GM10248 (cell line): Measurements from ENCODE around the gene OSBPL5.

Experiments
- CTCF ChIA-PET: fragments of 300-600 bp; sonication (Branson Sonifier 250); formaldehyde crosslinking; extraction: SDS; loops from one replicate; lab custom pipeline; 2021; ENCODE audit warnings: antibody characterized with exemption; lab: Yijun Ruan, JAX
- POLR2A ChIA-PET: fragments of 350-650 bp; sonication (Branson Sonifier 250); formaldehyde crosslinking; extraction: SDS; loops from one replicate; lab custom pipeline; 2020; ENCODE audit warnings: antibody characterized with exemption; lab: Yijun Ruan, JAX
- DNase-seq: peaks from one replicate; pipeline ENCODE4 v3.0.0; 2012; ENCODE audit errors: extremely low spot score
- TF ChIP-seq, protein P1 (sequence below): IDR thresholded peaks from 2 replicates; pipeline ENCODE4 v1.5.1; 2012; ENCODE audit warnings: mild to moderate bottlenecking, low read depth; ENCODE audit errors: extremely low read depth, missing control alignments, control extremely low read depth

OSBPL5 gene

DNA sequence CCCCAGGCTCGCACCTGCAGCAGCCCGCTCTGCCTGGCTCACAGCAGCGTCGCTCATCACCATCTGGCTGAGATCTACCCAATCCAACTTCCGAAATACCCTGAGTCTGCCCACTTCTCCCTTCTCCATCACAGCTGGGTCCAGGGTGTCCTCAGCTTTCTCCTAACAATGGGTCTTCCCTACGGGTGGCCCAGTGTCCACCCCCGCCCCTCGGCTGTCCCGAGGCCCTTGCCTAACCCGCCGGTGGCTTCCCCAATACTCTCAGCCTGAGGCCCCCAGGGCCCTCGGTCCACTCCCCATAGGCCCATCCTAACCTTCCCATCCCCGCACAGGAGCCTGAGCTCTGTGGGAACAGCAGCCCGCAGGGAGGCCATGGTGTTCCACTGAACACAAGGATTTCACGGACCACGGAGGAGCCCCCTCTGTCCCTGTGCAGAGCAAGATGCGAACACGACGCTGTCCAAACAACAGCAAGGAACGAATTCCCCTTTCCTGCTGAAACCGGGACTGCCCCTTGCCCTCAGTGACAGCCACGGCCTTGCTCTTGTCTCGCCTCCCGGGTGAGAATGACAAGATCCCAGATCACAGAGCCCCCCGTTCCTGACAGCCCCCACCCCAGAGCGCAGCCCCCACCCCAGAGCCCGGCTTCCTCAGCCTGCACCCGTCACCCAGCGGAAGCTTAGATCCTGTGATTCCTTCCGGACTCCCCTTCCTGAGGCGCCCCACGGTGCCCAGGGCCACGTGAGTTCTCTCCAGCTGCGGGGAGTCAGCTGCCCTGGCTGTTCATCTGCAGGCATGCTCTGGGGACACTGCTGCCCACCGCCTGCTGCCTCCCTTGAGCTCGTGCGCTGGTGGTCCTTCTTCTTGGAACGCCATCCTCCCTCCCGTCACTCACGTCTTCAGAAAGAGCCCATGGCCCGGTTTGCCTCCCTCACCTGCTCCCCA, 59.0 kb downstream of the OSBPL5 start:
- no peak for DNase-seq
- ChIA-PET CTCF (interaction anchor here (2.9 kb wide), 1 partner anchor 14 kb away, joined by 9 read pairs; no protein-coding TSS in a partner anchor), POLR2A (no interaction called here)
- TF ChIP-seq, protein P1, sequence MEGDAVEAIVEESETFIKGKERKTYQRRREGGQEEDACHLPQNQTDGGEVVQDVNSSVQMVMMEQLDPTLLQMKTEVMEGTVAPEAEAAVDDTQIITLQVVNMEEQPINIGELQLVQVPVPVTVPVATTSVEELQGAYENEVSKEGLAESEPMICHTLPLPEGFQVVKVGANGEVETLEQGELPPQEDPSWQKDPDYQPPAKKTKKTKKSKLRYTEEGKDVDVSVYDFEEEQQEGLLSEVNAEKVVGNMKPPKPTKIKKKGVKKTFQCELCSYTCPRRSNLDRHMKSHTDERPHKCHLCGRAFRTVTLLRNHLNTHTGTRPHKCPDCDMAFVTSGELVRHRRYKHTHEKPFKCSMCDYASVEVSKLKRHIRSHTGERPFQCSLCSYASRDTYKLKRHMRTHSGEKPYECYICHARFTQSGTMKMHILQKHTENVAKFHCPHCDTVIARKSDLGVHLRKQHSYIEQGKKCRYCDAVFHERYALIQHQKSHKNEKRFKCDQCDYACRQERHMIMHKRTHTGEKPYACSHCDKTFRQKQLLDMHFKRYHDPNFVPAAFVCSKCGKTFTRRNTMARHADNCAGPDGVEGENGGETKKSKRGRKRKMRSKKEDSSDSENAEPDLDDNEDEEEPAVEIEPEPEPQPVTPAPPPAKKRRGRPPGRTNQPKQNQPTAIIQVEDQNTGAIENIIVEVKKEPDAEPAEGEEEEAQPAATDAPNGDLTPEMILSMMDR = no peak

DNA sequence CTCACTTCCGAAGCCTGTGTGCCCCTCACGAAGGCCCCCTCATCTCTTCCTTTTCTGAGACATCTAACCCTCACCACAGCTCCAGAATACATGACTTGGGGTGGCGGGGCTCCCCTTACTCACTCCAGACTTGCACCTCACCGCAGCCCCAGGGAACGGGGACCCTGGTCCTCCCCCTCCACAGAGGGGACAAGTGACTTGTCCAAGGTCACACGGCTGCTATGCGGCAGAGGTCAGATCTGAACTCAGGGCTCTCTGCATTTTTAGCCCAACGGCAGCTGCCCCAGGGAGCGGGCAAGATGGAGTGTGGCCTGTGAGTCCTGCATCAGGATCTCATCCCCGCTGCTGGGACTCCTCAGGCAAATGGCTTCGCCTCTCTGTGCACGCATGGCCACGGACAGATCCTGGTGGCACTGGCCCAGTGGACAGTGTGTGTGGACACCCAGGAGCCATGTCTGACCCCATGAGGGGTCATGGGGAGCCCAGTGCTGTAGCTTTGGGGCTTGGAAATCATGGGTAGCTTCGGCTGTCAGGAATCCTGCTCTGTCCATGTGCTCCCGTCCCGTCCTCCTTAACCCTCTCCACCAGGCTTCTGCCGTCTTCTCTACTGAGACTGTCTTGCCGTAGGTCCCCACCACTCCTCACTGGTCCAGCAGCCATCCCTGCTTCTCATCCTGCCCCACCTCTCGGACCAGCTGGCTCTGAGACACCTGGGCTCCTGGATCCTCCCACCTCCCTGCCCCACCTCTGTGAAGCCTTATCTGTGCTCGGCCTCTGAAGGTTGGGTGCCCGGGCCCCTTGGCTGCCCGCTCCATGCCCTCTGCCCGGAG, 59.9 kb downstream of the OSBPL5 start:
- CTCF ChIA-PET = interaction anchor here (1.0 to 2.9 kb wide), 2 partner anchors 14 to 69 kb away, joined by 3 to 9 read pairs; no protein-coding TSS in a partner anchor
- POLR2A ChIA-PET = no interaction called here
- no peak for DNase-seq
- TF ChIP-seq, protein P1 = no peak

DNA sequence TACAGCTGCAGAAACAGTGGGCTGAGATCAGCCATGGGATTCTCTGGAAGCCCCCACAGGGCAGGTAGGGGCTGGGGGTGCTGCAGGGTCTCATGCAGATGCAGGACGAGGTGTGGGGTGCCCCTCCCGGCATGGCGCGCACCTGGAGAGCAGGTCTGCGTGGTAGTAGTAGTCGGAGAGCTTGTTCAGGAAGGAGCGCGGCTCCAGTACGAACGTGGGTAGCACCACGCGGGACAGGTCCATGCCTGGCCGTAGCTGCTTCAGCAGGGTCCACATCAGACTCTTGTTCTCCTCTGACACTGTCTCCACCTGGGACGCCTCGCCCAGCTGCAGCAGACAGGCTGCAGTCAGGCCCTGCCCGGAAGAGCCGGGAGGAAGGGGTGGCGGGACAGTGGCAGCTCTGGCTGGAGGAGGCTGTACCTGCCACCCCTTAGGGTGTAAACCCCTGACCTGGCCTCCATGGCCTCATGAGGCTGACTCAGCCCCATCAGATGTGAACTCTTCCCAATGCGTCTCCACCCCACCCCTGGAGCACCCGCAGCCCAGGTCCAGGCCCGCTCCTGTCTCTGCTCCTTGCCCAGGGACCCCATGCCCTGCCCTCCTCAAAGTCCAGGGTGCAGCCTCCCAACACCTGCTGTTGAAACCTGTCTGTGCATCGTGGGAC, 60.9 kb downstream of the OSBPL5 start:
- TF ChIP-seq, protein P1 = no peak
- POLR2A ChIA-PET = no interaction called here
- DNase-seq = no peak
- CTCF ChIA-PET = interaction anchor here (1.0 to 2.9 kb wide), 2 partner anchors 13 to 68 kb away, joined by 3 to 9 read pairs; no protein-coding TSS in a partner anchor

DNA sequence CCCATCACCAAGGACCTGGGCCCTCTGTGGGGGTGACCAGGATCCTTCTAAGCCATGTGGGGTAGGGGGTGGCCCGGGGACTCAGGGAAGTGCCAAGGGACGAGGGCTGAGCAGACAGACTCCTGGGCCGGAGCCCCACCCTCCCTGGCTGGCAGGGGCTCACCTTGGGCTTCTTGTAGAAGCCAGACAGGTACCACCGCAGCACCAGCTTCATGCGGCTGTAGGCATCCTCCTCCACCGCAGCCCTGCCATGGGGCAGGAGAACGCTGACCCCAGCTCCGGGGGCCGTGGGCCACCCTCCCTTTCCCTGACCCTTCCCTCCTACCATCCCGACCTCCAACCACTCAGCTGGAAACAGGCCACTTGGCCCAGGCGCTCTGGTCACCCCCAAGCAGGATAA, 62.0 kb downstream of the OSBPL5 start:
- POLR2A ChIA-PET = no interaction called here
- no peak for DNase-seq
- CTCF ChIA-PET = interaction anchor here (1.0 to 1.1 kb wide), 2 partner anchors 11 to 17 kb away, joined by 3 read pairs; no protein-coding TSS in a partner anchor
- TF ChIP-seq, protein P1 = no peak

DNA sequence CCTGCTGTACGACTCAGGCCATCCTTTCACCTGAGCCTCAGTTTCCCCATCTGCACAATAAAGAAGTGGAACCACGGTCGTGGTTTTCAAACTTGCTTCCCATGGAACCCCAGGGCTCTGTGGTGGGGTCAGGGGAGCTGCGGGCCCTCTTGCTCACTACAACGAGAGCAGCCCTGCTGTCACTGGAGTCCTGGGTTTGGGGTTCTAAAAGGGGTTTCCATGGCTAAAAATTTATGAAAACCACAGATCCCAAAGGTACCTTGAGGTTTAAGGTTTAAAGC, 62.5 kb downstream of the OSBPL5 start:
- CTCF ChIA-PET = interaction anchor here (1.0 to 1.1 kb wide), 2 partner anchors 11 to 17 kb away, joined by 3 read pairs; no protein-coding TSS in a partner anchor
- DNase-seq = no peak
- POLR2A ChIA-PET = no interaction called here
- TF ChIP-seq, protein P1 = no peak
